Transverse colon (tissue), 4 donors: ENCODE results near the gene GKN1. TPM values are rescaled to one million over a fixed set of nuclear protein-coding genes. Genes with fewer than 3 reads are reported as not detected.

Source experiments
- DNase-seq: peaks from one replicate; pipeline ENCODE4 v3.0.0-alpha.2; 2019
- H3K27ac ChIP-seq, 4 donors: fragments of 200-600 bp; sonication (generic); 2 replicates each; pipeline ENCODE4 v1.5.1; 2016 to 2018; ENCODE audit warnings: inconsistent platforms in 4 of 4
- H3K27me3 ChIP-seq: fragments of 200-600 bp; sonication (generic); 2 replicates; pipeline ENCODE4 v1.5.1; 2017; ENCODE audit warnings: inconsistent platforms
- H3K36me3 ChIP-seq, 4 donors: fragments of 200-600 bp; sonication (generic); 2 replicates each; pipeline ENCODE4 v1.5.1; 2017 to 2019; ENCODE audit warnings: inconsistent platforms in 4 of 4
- H3K4me1 ChIP-seq, 4 donors: fragments of 200-600 bp; sonication (generic); 2 replicates each; pipeline ENCODE4 v1.5.1; 2017 to 2020; ENCODE audit warnings: inconsistent platforms in 4 of 4
- H3K4me3 ChIP-seq, 4 donors: fragments of 200-600 bp; sonication (generic); 1 replicate in 1 of 4; 2 replicates in 3 of 4; pipeline versions ENCODE4 v1.5.1 to v1.6.1; 2017 to 2019; ENCODE audit warnings: inconsistent platforms in 4 of 4
- H3K9me3 ChIP-seq, 2 donors: fragments of 200-600 bp; sonication (generic); 2 replicates each; pipeline ENCODE4 v1.5.1; 2017 to 2019; ENCODE audit warnings: inconsistent platforms in 2 of 2
- CTCF ChIP-seq, 5 experiments: fragments of 200-600 bp in 3 of 5; fragments of 450-650 bp in 2 of 5; sonication (generic) in 3 of 5; IDR thresholded peaks; 1 replicate in 2 of 5; 2 replicates in 3 of 5; pipeline ENCODE4 v1.5.1; 2016 to 2017; ENCODE audit warnings: antibody characterized with exemption in 5 of 5, inconsistent platforms in 3 of 5, mild to moderate bottlenecking in 2 of 5, moderate library complexity in 1 of 5
- EP300 ChIP-seq: sonication (generic); formaldehyde crosslinking; IDR thresholded peaks from one replicate; pipeline ENCODE4 v1.6.1; 2017; ENCODE audit warnings: antibody characterized with exemption, low read depth
- POLR2A ChIP-seq: fragments of 450-650 bp; IDR thresholded peaks from one replicate; pipeline ENCODE4 v1.6.1; 2016; ENCODE audit warnings: antibody characterized with exemption, mild to moderate bottlenecking, moderate library complexity
- POLR2AphosphoS5 ChIP-seq, 3 donors: sonication (generic); formaldehyde crosslinking; IDR thresholded peaks; one replicate each; pipeline ENCODE4 v1.6.1; 2016; ENCODE audit warnings: antibody characterized with exemption in 3 of 3
- WGBS, 2 donors: methylation state at CpG; one replicate each; pipeline ENCODE4 v1.1.5; 2018; ENCODE audit warnings: low coverage in 1 of 2; 5-methylcytosine and 5-hydroxymethylcytosine counted together
- in situ Hi-C, 4 donors: fragments of 200-750 bp; cut with MboI; loops; one replicate each; pipeline versions ENCODE4 v1.15.0 to v1.15.1; 2017; ENCODE audit warnings: low sequenced_read_pairs in 3 of 4, low pct_ligation_motif_present in 1 of 4, low pct_unique_long_range_greater_than_20kb in 1 of 4
- intact Hi-C: fragments of 100-400 bp; cut with DNase I; formaldehyde crosslinking; loops from one replicate; pipeline ENCODE4 v1.15.1; 2023; ENCODE audit warnings: low total_unique reads
- total RNA-seq, 4 donors: library from RNA; depleted of rRNA; stranded (reverse); fragments of >200 nt; gene quantifications; one replicate each; pipeline ENCODE4 v1.1.0, GENCODE V29; 2016

The GKN1 gene
- total RNA-seq, 4 donors from 2014 or later: not detected

- Histone ChIP-seq H3K27me3 (no peaks in the 10 kb centered on the region), H3K9me3 (no peaks in the 10 kb centered on the region), H3K27ac (no peak overlapping the region), H3K4me3 (no peak overlapping the region), H3K4me1 (no peaks in the 10 kb centered on the region), H3K36me3 (no peaks in the 10 kb centered on the region)
- in situ Hi-C loops (no loop called here), intact Hi-C loops (no loop called here)
- TF ChIP-seq POLR2A (no peak), CTCF (IDR thresholded peaks at IDR 0.05) (no peak), POLR2AphosphoS5 (IDR thresholded peaks at IDR 0.05) (no peak), EP300 (no peak)
- DNase-seq: no peak
- 81 to 86% methylated on average over 4 of the region's 4 CpGs for WGBS, 2 donors
Measured at GRCh38 chr2:68961380-68961779, 13.1 kb upstream of the GKN1 start.

- Histone ChIP-seq H3K36me3 (no peaks in the 10 kb centered on the region), H3K9me3 (no peaks in the 10 kb centered on the region), H3K27me3 (no peaks in the 10 kb centered on the region), H3K4me3 (no peak overlapping the region), H3K27ac (no peak overlapping the region), H3K4me1 (no peaks in the 10 kb centered on the region)
- no peak for TF ChIP-seq CTCF (IDR thresholded peaks at IDR 0.05)
- no peak for TF ChIP-seq EP300
- TF ChIP-seq POLR2AphosphoS5 (IDR thresholded peaks at IDR 0.05): no peak
- TF ChIP-seq POLR2A: no peak
- intact Hi-C loops: no loop called here
- DNase-seq: no peak
- in situ Hi-C loops: no loop called here
Measured at GRCh38 chr2:68964282-68964681, 10.2 kb upstream of the GKN1 start.

GRCh38 chr2:68968221-68968620 lies 6.2 kb upstream of the GKN1 start:
- Histone ChIP-seq H3K4me3 (no peak overlapping the region), H3K36me3 (no peaks in the 10 kb centered on the region), H3K4me1 (no peaks in the 10 kb centered on the region), H3K9me3 (no peaks in the 10 kb centered on the region), H3K27me3 (no peaks in the 10 kb centered on the region), H3K27ac (no peak overlapping the region)
- no peak for DNase-seq
- in situ Hi-C loops (no loop called here), intact Hi-C loops (no loop called here)
- no peak for TF ChIP-seq POLR2AphosphoS5 (IDR thresholded peaks at IDR 0.05)
- TF ChIP-seq EP300: no peak
- TF ChIP-seq CTCF (IDR thresholded peaks at IDR 0.05): no peak
- TF ChIP-seq POLR2A: no peak
- 43 to 62% methylated on average over 1 of the region's 1 CpG for WGBS, 2 donors

GRCh38 chr2:68969736-68970490 lies 4.5 kb upstream of the GKN1 start:
- Histone ChIP-seq H3K27me3 (no peaks in the 10 kb centered on the region), H3K4me1 (no peaks in the 10 kb centered on the region), H3K36me3 (no peaks in the 10 kb centered on the region), H3K9me3 (no peaks in the 10 kb centered on the region), H3K27ac (no peak overlapping the region), H3K4me3 (no peak overlapping the region)
- in situ Hi-C loops (no loop called here), intact Hi-C loops (no loop called here)
- no peak for DNase-seq
- TF ChIP-seq POLR2A: no peak
- no peak for TF ChIP-seq POLR2AphosphoS5 (IDR thresholded peaks at IDR 0.05)
- TF ChIP-seq EP300: no peak
- no peak for TF ChIP-seq CTCF (IDR thresholded peaks at IDR 0.05)
- 73 to 79% methylated on average over 6 to 8 of the region's 8 CpGs for WGBS, 2 donors
